Endothelial cell of umbilical vein (primary cell): ENCODE measurements around the gene CSE1L. TPM values are rescaled to one million over a fixed set of nuclear protein-coding genes. Genes with fewer than 3 reads are reported as not detected.

Experiments used
- BruUV-seq: library from RNA; stranded (reverse); fragments of 400-500 nt; replicated peaks from 2 replicates; lab custom pipeline; 2021; lab: Mats Ljungman, UMichigan
- CTCF ChIA-PET: fragments of 300-600, 350-600 bp; sonication (Branson Sonifier 250); formaldehyde crosslinking; loops from one replicate; lab custom pipeline; 2021; ENCODE audit warnings: antibody characterized with exemption, inconsistent platforms; lab: Charles Lee
- POLR2A ChIA-PET: fragments of 300-600, 350-600 bp; sonication (Branson Sonifier 250); formaldehyde crosslinking; loops from one replicate; lab custom pipeline; 2021; ENCODE audit warnings: antibody characterized with exemption, inconsistent platforms; lab: Charles Lee
- DNase-seq: peaks from one replicate; pipeline ENCODE4 v3.0.0-alpha.2; 2011; ENCODE audit warnings: low read depth, low spot score
- FAIRE-seq: peaks from 2 replicates; lab custom pipeline; 2011; peaks lifted over from hg19 to GRCh38; lab: Jason Lieb, UNC
- H2AFZ ChIP-seq: 2 replicates; pipeline ENCODE4 v1.6.0; 2012; ENCODE audit warnings: low read depth, low read length, control low read depth, inconsistent platforms
- H3K27ac ChIP-seq: 2 replicates; pipeline ENCODE4 v1.5.1; 2011; ENCODE audit warnings: low read depth, mild to moderate bottlenecking, control low read depth, low read length, moderate library complexity; ENCODE audit not compliant: insufficient read depth
- H3K27me3 ChIP-seq, 2 experiments: 2 replicates each; pipeline versions ENCODE4 v1.6.0 to v1.6.1; 2011; ENCODE audit warnings: low read length in 2 of 2, mixed read lengths in 1 of 2; ENCODE audit not compliant: control insufficient read depth in 2 of 2, insufficient read depth in 2 of 2
- H3K36me3 ChIP-seq, 2 experiments: 2 replicates in 1 of 2; 3 replicates in 1 of 2; pipeline ENCODE4 v1.5.1; 2011; ENCODE audit warnings: low read length in 2 of 2, mild to moderate bottlenecking in 1 of 2, moderate library complexity in 1 of 2; ENCODE audit not compliant: control insufficient read depth in 2 of 2, insufficient read depth in 2 of 2; ENCODE audit errors: extremely low read depth in 1 of 2
- H3K4me1 ChIP-seq: 3 replicates; pipeline ENCODE4 v1.5.1; 2011; ENCODE audit warnings: mild to moderate bottlenecking, low read length; ENCODE audit not compliant: control insufficient read depth, insufficient read depth; ENCODE audit errors: extremely low read depth
- H3K4me2 ChIP-seq: 2 replicates; pipeline ENCODE4 v1.6.1; 2011; ENCODE audit warnings: low read length, control low read depth, mixed read lengths; ENCODE audit not compliant: insufficient read depth
- H3K4me3 ChIP-seq, 3 experiments: fragments of 200-600 bp in 1 of 3; sonication (generic), shearing (Covaris generic) in 1 of 3; replicated peaks in 1 of 3; 2 replicates each; pipeline ENCODE4 v1.5.1; 2011 to 2016; ENCODE audit warnings: control low read depth in 3 of 3, low read length in 3 of 3, mild to moderate bottlenecking in 2 of 3, inconsistent platforms in 1 of 3, low read depth in 1 of 3, moderate library complexity in 1 of 3; ENCODE audit not compliant: insufficient read depth in 1 of 3
- H3K79me2 ChIP-seq: 2 replicates; pipeline ENCODE4 v1.6.0; 2012; ENCODE audit warnings: low read length, inconsistent platforms; ENCODE audit not compliant: control insufficient read depth, insufficient read depth
- H3K9ac ChIP-seq: replicated peaks from 2 replicates; pipeline ENCODE3; 2011; ENCODE audit warnings: low read length, control low read depth; ENCODE audit not compliant: insufficient read depth; ENCODE audit errors: extremely low read depth
- H3K9me1 ChIP-seq: replicated peaks from 3 replicates; pipeline ENCODE4 v1.6.0; 2011; ENCODE audit warnings: mild to moderate bottlenecking, low read length; ENCODE audit not compliant: control insufficient read depth, insufficient read depth; ENCODE audit errors: extremely low read depth
- H3K9me3 ChIP-seq: replicated peaks from 2 replicates; pipeline ENCODE4 v1.5.1; 2012; ENCODE audit warnings: low read length, inconsistent platforms; ENCODE audit not compliant: control insufficient read depth, insufficient read depth
- H4K20me1 ChIP-seq: replicated peaks from 2 replicates; pipeline ENCODE3; 2011; ENCODE audit warnings: mild to moderate bottlenecking, low read length; ENCODE audit not compliant: control insufficient read depth, insufficient read depth; ENCODE audit errors: extremely low read depth
- EZH2 ChIP-seq: IDR thresholded peaks from 2 replicates; pipeline ENCODE4 v1.6.1; 2012; ENCODE audit warnings: borderline replicate concordance, low read depth, mild to moderate bottlenecking, moderate library complexity, low read length, inconsistent platforms; ENCODE audit not compliant: severe bottlenecking
- FOS ChIP-seq: IDR thresholded peaks from 2 replicates; pipeline ENCODE4 v1.6.1; 2011; ENCODE audit warnings: mild to moderate bottlenecking, low read length, moderate library complexity, borderline replicate concordance; ENCODE audit not compliant: insufficient read depth
- GATA2 ChIP-seq: IDR thresholded peaks from 2 replicates; pipeline ENCODE4 v1.7.0; 2011; ENCODE audit warnings: low read depth, mild to moderate bottlenecking, moderate library complexity, mixed read lengths, low read length; ENCODE audit not compliant: insufficient read length, insufficient read depth
- JUN ChIP-seq: IDR thresholded peaks from 2 replicates; pipeline ENCODE4 v1.6.1; 2011; ENCODE audit warnings: borderline replicate concordance, low read depth; ENCODE audit not compliant: insufficient read length, insufficient read depth
- MAX ChIP-seq: IDR thresholded peaks from 2 replicates; pipeline ENCODE4 v1.6.1; 2011; ENCODE audit not compliant: insufficient read depth, insufficient read length
- MYC ChIP-seq: IDR thresholded peaks from one replicate; pipeline ENCODE4 v1.6.1; 2011; ENCODE audit warnings: mild to moderate bottlenecking, low read depth, low read length
- POLR2A ChIP-seq: IDR thresholded peaks from 2 replicates; pipeline ENCODE4 v1.6.1; 2012; ENCODE audit warnings: low read depth, mild to moderate bottlenecking, control low read depth, low read length
- POLR2AphosphoS5 ChIP-seq: IDR thresholded peaks from 2 replicates; pipeline ENCODE4 v1.6.1; 2012; ENCODE audit warnings: low read depth, mild to moderate bottlenecking, control low read depth, low read length, moderate library complexity; ENCODE audit not compliant: insufficient read depth
- dilution Hi-C: fragments of 300-500 bp; cut with MboI; formaldehyde crosslinking; loops from one replicate; pipeline ENCODE4 v1.15.0; 2019; ENCODE audit warnings: low sequenced_read_pairs; ENCODE audit not compliant: extremely low pct_ligation_motif_present
- intact Hi-C: fragments of 100-400 bp; cut with micrococcal nuclease; formaldehyde crosslinking; loops from one replicate; pipeline ENCODE4 v1.10.0; 2022
- polyA plus RNA-seq, 4 experiments: library from polyadenylated mRNA; depleted of rRNA in 3 of 4; stranded (reverse) in 3 of 4; unstranded in 1 of 4; fragments of >200 nt; gene quantifications; 2 replicates each; pipeline versions ENCODE4 v1.2.1 to v1.2.3, GENCODE V29; 2011 to 2012; ENCODE audit warnings: missing spikeins in 1 of 4
- total RNA-seq: library from RNA; stranded (reverse); gene quantifications from 2 replicates; pipeline ENCODE4 v1.2.3, GENCODE V29; 2021
- TF ChIP-seq, protein P1 (sequence below), 2 donors: IDR thresholded peaks; 1 replicate in 1 of 2; 2 replicates in 1 of 2; pipeline ENCODE4 v1.5.1; 2011; ENCODE audit warnings: low read length in 2 of 2, mild to moderate bottlenecking in 2 of 2, moderate library complexity in 2 of 2, control low read depth in 1 of 2, inconsistent platforms in 1 of 2, low read depth in 1 of 2; ENCODE audit not compliant: insufficient read depth in 1 of 2; ENCODE audit errors: extremely low read depth in 1 of 2

The CSE1L gene
- total and polyA plus RNA-seq, 2 donors (not counting 3 experiments of a cell fraction or from before 2014, with no cell fraction given): 35.1 to 118 TPM

DNA sequence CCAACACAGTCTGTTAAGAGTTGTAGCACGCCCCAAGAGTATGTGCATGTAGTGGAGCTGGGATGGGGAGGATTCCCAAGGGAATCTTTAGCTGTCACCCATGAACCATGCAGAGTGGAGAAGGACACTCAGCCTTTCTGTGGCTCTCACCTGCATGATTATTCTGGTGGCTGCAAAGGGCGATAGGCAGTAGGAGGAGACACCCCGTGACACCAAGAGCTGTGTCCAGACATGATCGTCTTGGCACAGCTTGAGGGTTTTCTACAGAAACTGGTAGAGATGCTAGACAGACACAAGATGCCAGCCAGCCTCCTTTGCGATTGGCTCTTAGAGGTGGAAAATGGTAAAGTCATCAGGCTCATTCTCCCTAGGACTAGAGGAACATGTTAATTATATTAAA, 3.1 kb upstream of the CSE1L start:
- Histone ChIP-seq H3K4me2 (no peak overlapping the region), H3K9me1 (no peaks in the 10 kb centered on the region), H3K79me2 (peaks cover 15% of the 10 kb centered on the region), H2AFZ (no peak overlapping the region), H3K9ac (no peak overlapping the region), H3K27me3 (no peaks in the 10 kb centered on the region), H3K4me1 (peaks cover 14% of the 10 kb centered on the region), H3K9me3 (no peaks in the 10 kb centered on the region), H4K20me1 (no peaks in the 10 kb centered on the region), H3K27ac (no peak overlapping the region), H3K4me3 (no peak overlapping the region), H3K36me3 (no peaks in the 10 kb centered on the region)
- TF ChIP-seq POLR2A (no peak), EZH2 (no peak), FOS (no peak), JUN (no peak), MYC (no peak), GATA2 (no peak), MAX (no peak), POLR2AphosphoS5 (no peak)
- TF ChIP-seq, protein P1, sequence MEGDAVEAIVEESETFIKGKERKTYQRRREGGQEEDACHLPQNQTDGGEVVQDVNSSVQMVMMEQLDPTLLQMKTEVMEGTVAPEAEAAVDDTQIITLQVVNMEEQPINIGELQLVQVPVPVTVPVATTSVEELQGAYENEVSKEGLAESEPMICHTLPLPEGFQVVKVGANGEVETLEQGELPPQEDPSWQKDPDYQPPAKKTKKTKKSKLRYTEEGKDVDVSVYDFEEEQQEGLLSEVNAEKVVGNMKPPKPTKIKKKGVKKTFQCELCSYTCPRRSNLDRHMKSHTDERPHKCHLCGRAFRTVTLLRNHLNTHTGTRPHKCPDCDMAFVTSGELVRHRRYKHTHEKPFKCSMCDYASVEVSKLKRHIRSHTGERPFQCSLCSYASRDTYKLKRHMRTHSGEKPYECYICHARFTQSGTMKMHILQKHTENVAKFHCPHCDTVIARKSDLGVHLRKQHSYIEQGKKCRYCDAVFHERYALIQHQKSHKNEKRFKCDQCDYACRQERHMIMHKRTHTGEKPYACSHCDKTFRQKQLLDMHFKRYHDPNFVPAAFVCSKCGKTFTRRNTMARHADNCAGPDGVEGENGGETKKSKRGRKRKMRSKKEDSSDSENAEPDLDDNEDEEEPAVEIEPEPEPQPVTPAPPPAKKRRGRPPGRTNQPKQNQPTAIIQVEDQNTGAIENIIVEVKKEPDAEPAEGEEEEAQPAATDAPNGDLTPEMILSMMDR (IDR thresholded peaks at IDR 0.05; ENCODE audit: extremely low read depth in 1 of 2, insufficient read depth in 1 of 2, low read depth in 1 of 2, low read length in 2 of 2): no peak
- ChIA-PET CTCF (no interaction called here), POLR2A (no interaction called here)
- BruUV-seq: no TSS peak
- FAIRE-seq (no peak), DNase-seq (no peak)
- dilution Hi-C loops (no loop called here), intact Hi-C loops (no loop called here)
